Measurements from ENCODE around the gene STARD5.
A peak's percentile ranks its signal among the peaks of the same experiment; 100 is the strongest.
"Not testable (repeated sequence)": the region's sequence is repeated elsewhere in the genome, so short reads cannot be mapped to it uniquely, and the experiment has no call there.

STARD5 gene

GRCh38 chr15:81323944-81324881 lies at the start of gene STARD5:
STARD5 (minus strand) TSS chr15:81324141; CDS start chr15:81324099, 42 bp downstream.
- peak; percentile 99 for DNase-seq

- DNase-seq = peak; percentile 55
Measured at GRCh38 chr15:81373176-81373575, 49.2 kb upstream of the STARD5 start.

GRCh38 chr15:81372575-81372974 lies 48.6 kb upstream of the STARD5 start:
- DNase-seq = no peak

- no peak for DNase-seq
Measured at GRCh38 chr15:81363718-81364500, 40.0 kb upstream of the STARD5 start.

GRCh38 chr15:81363276-81363675 lies 39.3 kb upstream of the STARD5 start:
- DNase-seq = no peak

GRCh38 chr15:81362790-81363189 lies 38.8 kb upstream of the STARD5 start:
- DNase-seq = no peak

GRCh38 chr15:81361891-81362290 lies 38.0 kb upstream of the STARD5 start:
- DNase-seq = no peak

- no peak for DNase-seq
Measured at GRCh38 chr15:81360491-81360890, 36.5 kb upstream of the STARD5 start.

GRCh38 chr15:81358248-81358647 lies 34.3 kb upstream of the STARD5 start:
- no peak for DNase-seq

- DNase-seq = peak; percentile 10
Measured at GRCh38 chr15:81357180-81357686, 33.3 kb upstream of the STARD5 start.

GRCh38 chr15:81356252-81356651 lies 32.3 kb upstream of the STARD5 start:
- no peak for DNase-seq

- no peak for DNase-seq
Measured at GRCh38 chr15:81351651-81352050, 27.7 kb upstream of the STARD5 start.

GRCh38 chr15:81349271-81349670 lies 25.3 kb upstream of the STARD5 start:
- DNase-seq = no peak

GRCh38 chr15:81348691-81349090 lies 24.8 kb upstream of the STARD5 start:
- DNase-seq = not testable (repeated sequence)

- no peak for DNase-seq
Measured at GRCh38 chr15:81347910-81348309, 24.0 kb upstream of the STARD5 start.

GRCh38 chr15:81346611-81347010 lies 22.7 kb upstream of the STARD5 start:
- DNase-seq = no peak

- DNase-seq = no peak
Measured at GRCh38 chr15:81343371-81343770, 19.4 kb upstream of the STARD5 start.

GRCh38 chr15:81341351-81341750 lies 17.4 kb upstream of the STARD5 start:
- no peak for DNase-seq

GRCh38 chr15:81339851-81340250 lies 15.9 kb upstream of the STARD5 start:
- no peak for DNase-seq

- no peak for DNase-seq
Measured at GRCh38 chr15:81339321-81339720, 15.4 kb upstream of the STARD5 start.

GRCh38 chr15:81338170-81339007 lies 14.4 kb upstream of the STARD5 start:
- DNase-seq = peak; percentile 70

GRCh38 chr15:81337713-81338157 lies 13.8 kb upstream of the STARD5 start:
- DNase-seq = peak; percentile 38

GRCh38 chr15:81337241-81337640 lies 13.3 kb upstream of the STARD5 start:
- DNase-seq = no peak
